ENCODE measurements around the gene LRFN3.

The LRFN3 gene

DNA sequence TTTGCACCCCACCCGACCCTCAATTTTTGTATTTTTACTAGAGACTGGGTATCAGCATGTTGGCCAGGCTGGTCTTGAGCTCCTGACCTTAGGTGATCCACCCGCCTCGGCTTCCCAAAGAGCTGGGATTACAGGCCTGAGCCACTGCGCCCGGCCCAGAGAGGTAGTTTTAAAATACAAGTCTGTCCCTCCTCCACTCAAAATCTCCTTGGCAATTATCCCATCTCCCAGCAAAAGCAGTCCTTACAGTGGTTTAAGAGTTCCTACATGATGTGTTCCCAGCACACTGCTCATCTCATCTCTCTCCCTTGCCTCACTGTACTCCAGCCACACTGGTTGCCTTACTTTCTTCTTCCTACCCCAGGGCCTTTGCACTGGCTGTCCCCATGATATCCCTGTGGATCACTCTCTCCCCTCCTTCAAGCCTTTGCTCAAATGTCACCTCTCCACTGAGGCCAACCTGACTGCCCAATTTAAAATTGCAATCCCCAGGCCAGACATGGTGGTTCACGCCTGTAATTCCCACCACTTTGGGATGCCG lies 24.3 kb downstream of the LRFN3 start:
- no peak overlapping the region for H3K23ac ChIP-seq (ENCODE audit: low read length in 2 of 2)
- H3K4me3 ChIP-seq (ENCODE audit: insufficient read depth in 1 of 2, low read depth in 1 of 2, low read length in 2 of 2) = no peak overlapping the region
- no peak overlapping the region for H3K4me2 ChIP-seq (ENCODE audit: low read length, poor library complexity, severe bottlenecking)
- DNase-seq = no peak
- no peak overlapping the region for H2BK120ac ChIP-seq (ENCODE audit: low read depth, low read length)
- H2BK12ac ChIP-seq (ENCODE audit: low read length in 2 of 2) = no peak overlapping the region
- no peak overlapping the region for H3K14ac ChIP-seq (ENCODE audit: low read length in 2 of 2)
- no peak overlapping the region for H2AFZ ChIP-seq (ENCODE audit: low read depth, low read length)
- H3K79me1 ChIP-seq (replicated peaks; ENCODE audit: low read length, poor library complexity, severe bottlenecking) = no peaks in the 10 kb centered on the region
- H4K8ac ChIP-seq (ENCODE audit: low read length) = no peak overlapping the region
- H2AK5ac ChIP-seq (ENCODE audit: low read length, severe bottlenecking) = no peak overlapping the region
- 86% methylated on average over 7 of the region's 7 CpGs for WGBS
- no peak overlapping the region for H3K18ac ChIP-seq (ENCODE audit: low read depth in 1 of 2, low read length in 2 of 2)
- no peak overlapping the region for H2BK5ac ChIP-seq (ENCODE audit: low read depth, low read length, poor library complexity, severe bottlenecking)
- H3K4ac ChIP-seq (ENCODE audit: low read depth in 1 of 2, low read length in 2 of 2) = no peak overlapping the region
- H4K91ac ChIP-seq (ENCODE audit: low read length) = no peak overlapping the region
- peaks cover 4% of the 10 kb centered on the region for H3K4me1 ChIP-seq (ENCODE audit: control insufficient read depth, insufficient read depth, low read depth, low read length)
- no peaks in the 10 kb centered on the region for H3K36me3 ChIP-seq (ENCODE audit: control insufficient read depth in 1 of 2, insufficient read depth in 2 of 2, low read depth in 1 of 2, low read length in 2 of 2)
- H3K9ac ChIP-seq (ENCODE audit: low read length) = no peak overlapping the region
- H3K27ac ChIP-seq (ENCODE audit: low read length, poor library complexity, severe bottlenecking) = no peak overlapping the region
- peaks cover 25 to 58% of the 10 kb centered on the region in 2 experiments for H3K27me3 ChIP-seq (ENCODE audit: control insufficient read depth in 1 of 2, insufficient read depth in 1 of 2, low read length in 2 of 2)
- H2BK15ac ChIP-seq (ENCODE audit: low read depth, poor library complexity, severe bottlenecking) = no peak overlapping the region
- H3K9me3 ChIP-seq (ENCODE audit: control insufficient read depth, low read length) = peaks cover 4% of the 10 kb centered on the region

DNA sequence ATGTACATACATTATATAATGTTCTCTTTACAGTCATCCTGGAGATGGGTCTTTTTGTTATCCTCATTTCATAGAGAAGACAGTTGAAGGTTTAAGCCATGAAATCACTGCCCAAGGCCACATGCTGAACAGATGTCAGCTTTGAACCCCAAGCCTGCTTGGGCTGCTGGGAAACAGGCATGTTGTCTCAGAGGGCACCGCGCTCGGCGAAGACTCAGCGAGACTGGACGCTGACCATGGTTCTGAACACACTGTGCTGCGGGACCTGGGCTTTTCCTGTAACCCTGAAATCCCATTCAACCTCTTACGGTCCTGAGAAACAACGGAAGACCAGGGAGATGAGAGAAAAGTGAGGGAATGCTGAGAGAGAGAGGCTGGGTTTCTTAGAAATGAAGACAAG lies 27.3 kb downstream of the LRFN3 start:
- 0% methylated on average over 6 of the region's 9 CpGs for WGBS
- Histone ChIP-seq H3K79me1 (replicated peaks; ENCODE audit: low read length, poor library complexity, severe bottlenecking) (no peaks in the 10 kb centered on the region), H3K14ac (ENCODE audit: low read length in 2 of 2) (no peak overlapping the region), H3K27ac (ENCODE audit: low read length, poor library complexity, severe bottlenecking) (no peak overlapping the region), H3K9me3 (ENCODE audit: control insufficient read depth, low read length) (no peaks in the 10 kb centered on the region), H2AK5ac (ENCODE audit: low read length, severe bottlenecking) (no peak overlapping the region), H2BK12ac (ENCODE audit: low read length in 2 of 2) (no peak overlapping the region), H4K91ac (ENCODE audit: low read length) (no peak overlapping the region), H2BK5ac (ENCODE audit: low read depth, low read length, poor library complexity, severe bottlenecking) (no peak overlapping the region), H2AFZ (ENCODE audit: low read depth, low read length) (no peak overlapping the region), H2BK120ac (ENCODE audit: low read depth, low read length) (no peak overlapping the region), H3K4ac (ENCODE audit: low read depth in 1 of 2, low read length in 2 of 2) (no peak overlapping the region), H4K8ac (ENCODE audit: low read length) (no peak overlapping the region), H3K4me2 (ENCODE audit: low read length, poor library complexity, severe bottlenecking) (no peak overlapping the region), H3K18ac (ENCODE audit: low read depth in 1 of 2, low read length in 2 of 2) (no peak overlapping the region), H3K4me3 (ENCODE audit: insufficient read depth in 1 of 2, low read depth in 1 of 2, low read length in 2 of 2) (no peak overlapping the region), H2BK15ac (ENCODE audit: low read depth, poor library complexity, severe bottlenecking) (no peak overlapping the region), H3K9ac (ENCODE audit: low read length) (no peak overlapping the region), H3K27me3 (ENCODE audit: control insufficient read depth in 1 of 2, insufficient read depth in 1 of 2, low read length in 2 of 2) (peaks cover 14 to 49% of the 10 kb centered on the region in 2 experiments), H3K23ac (ENCODE audit: low read length in 2 of 2) (no peak overlapping the region), H3K4me1 (ENCODE audit: control insufficient read depth, insufficient read depth, low read depth, low read length) (peaks cover 4% of the 10 kb centered on the region), H3K36me3 (ENCODE audit: control insufficient read depth in 1 of 2, insufficient read depth in 2 of 2, low read depth in 1 of 2, low read length in 2 of 2) (no peaks in the 10 kb centered on the region)
- peak; percentile 68 for DNase-seq

DNA sequence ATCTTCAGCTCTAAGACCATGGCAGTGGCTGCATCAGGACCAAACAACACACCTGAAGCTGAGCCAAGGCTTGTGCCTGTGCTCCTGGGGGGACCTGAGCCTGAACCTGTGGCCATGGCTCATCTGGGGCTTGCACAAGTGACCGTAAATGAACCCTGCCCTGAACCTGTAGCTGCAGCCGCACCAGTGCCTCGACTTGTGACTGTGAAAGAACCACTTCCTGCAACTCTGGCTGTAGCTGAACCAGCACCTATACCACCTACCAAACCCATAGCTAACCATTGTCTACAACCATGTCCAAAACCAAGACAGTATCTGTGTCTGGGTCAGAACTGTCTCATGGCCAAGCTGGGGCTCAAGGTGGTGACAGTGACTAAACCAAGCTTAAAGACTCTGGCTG lies 30.6 kb downstream of the LRFN3 start:
- H2BK120ac ChIP-seq (ENCODE audit: low read depth, low read length) = no peak overlapping the region
- no peak overlapping the region for H2BK15ac ChIP-seq (ENCODE audit: low read depth, poor library complexity, severe bottlenecking)
- no peak overlapping the region for H4K91ac ChIP-seq (ENCODE audit: low read length)
- no peak overlapping the region for H3K4me2 ChIP-seq (ENCODE audit: low read length, poor library complexity, severe bottlenecking)
- H3K4me1 ChIP-seq (ENCODE audit: control insufficient read depth, insufficient read depth, low read depth, low read length) = no peaks in the 10 kb centered on the region
- 84% methylated on average over 3 of the region's 3 CpGs for WGBS
- H2AFZ ChIP-seq (ENCODE audit: low read depth, low read length) = no peak overlapping the region
- no peak overlapping the region for H2AK5ac ChIP-seq (ENCODE audit: low read length, severe bottlenecking)
- peaks cover 7 to 22% of the 10 kb centered on the region in 2 experiments for H3K27me3 ChIP-seq (ENCODE audit: control insufficient read depth in 1 of 2, insufficient read depth in 1 of 2, low read length in 2 of 2)
- H4K8ac ChIP-seq (ENCODE audit: low read length) = no peak overlapping the region
- no peak overlapping the region for H2BK5ac ChIP-seq (ENCODE audit: low read depth, low read length, poor library complexity, severe bottlenecking)
- no peak overlapping the region for H3K4me3 ChIP-seq (ENCODE audit: insufficient read depth in 1 of 2, low read depth in 1 of 2, low read length in 2 of 2)
- no peaks in the 10 kb centered on the region for H3K36me3 ChIP-seq (ENCODE audit: control insufficient read depth in 1 of 2, insufficient read depth in 2 of 2, low read depth in 1 of 2, low read length in 2 of 2)
- H3K27ac ChIP-seq (ENCODE audit: low read length, poor library complexity, severe bottlenecking) = no peak overlapping the region
- no peak overlapping the region for H3K18ac ChIP-seq (ENCODE audit: low read depth in 1 of 2, low read length in 2 of 2)
- H3K9me3 ChIP-seq (ENCODE audit: control insufficient read depth, low read length) = no peaks in the 10 kb centered on the region
- no peaks in the 10 kb centered on the region for H3K79me1 ChIP-seq (replicated peaks; ENCODE audit: low read length, poor library complexity, severe bottlenecking)
- no peak overlapping the region for H3K4ac ChIP-seq (ENCODE audit: low read depth in 1 of 2, low read length in 2 of 2)
- H3K9ac ChIP-seq (ENCODE audit: low read length) = no peak overlapping the region
- no peak overlapping the region for H3K14ac ChIP-seq (ENCODE audit: low read length in 2 of 2)
- DNase-seq = no peak
- H3K23ac ChIP-seq (ENCODE audit: low read length in 2 of 2) = no peak overlapping the region
- no peak overlapping the region for H2BK12ac ChIP-seq (ENCODE audit: low read length in 2 of 2)

DNA sequence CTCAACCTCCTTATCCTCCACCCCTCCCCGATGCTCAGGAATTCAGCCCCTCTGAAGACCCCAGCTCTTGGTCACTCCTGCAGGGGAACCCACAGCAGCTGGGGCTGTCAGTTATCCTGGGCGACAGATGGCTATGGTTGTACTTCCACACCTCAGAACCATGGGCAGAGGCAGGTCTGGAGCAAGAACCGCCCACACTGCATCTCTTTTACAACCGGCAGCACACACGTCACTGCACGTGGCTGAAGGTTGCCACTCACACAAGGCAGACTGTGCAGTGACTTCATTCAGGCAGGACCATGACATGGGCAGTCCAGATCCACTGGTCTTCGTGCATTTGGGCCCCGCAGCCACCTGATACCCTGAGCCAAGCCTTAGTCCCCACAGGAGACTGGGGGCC lies 37.3 kb downstream of the LRFN3 start:
- Histone ChIP-seq H2BK15ac (ENCODE audit: low read depth, poor library complexity, severe bottlenecking) (no peak overlapping the region), H3K14ac (ENCODE audit: low read length in 2 of 2) (peak overlapping the region in 1 of 2 experiments; percentile 39), H4K91ac (ENCODE audit: low read length) (no peak overlapping the region), H2AFZ (ENCODE audit: low read depth, low read length) (no peak overlapping the region), H3K9ac (ENCODE audit: low read length) (no peak overlapping the region), H3K79me1 (replicated peaks; ENCODE audit: low read length, poor library complexity, severe bottlenecking) (no peaks in the 10 kb centered on the region), H4K8ac (ENCODE audit: low read length) (no peak overlapping the region), H3K23ac (ENCODE audit: low read length in 2 of 2) (no peak overlapping the region), H2BK12ac (ENCODE audit: low read length in 2 of 2) (no peak overlapping the region), H2BK120ac (ENCODE audit: low read depth, low read length) (no peak overlapping the region), H3K36me3 (ENCODE audit: control insufficient read depth in 1 of 2, insufficient read depth in 2 of 2, low read depth in 1 of 2, low read length in 2 of 2) (no peaks in the 10 kb centered on the region), H3K27me3 (ENCODE audit: control insufficient read depth in 1 of 2, insufficient read depth in 1 of 2, low read length in 2 of 2) (peaks cover 8 to 22% of the 10 kb centered on the region in 2 experiments), H3K27ac (ENCODE audit: low read length, poor library complexity, severe bottlenecking) (no peak overlapping the region), H3K4me3 (ENCODE audit: insufficient read depth in 1 of 2, low read depth in 1 of 2, low read length in 2 of 2) (no peak overlapping the region), H3K18ac (ENCODE audit: low read depth in 1 of 2, low read length in 2 of 2) (no peak overlapping the region), H3K4ac (ENCODE audit: low read depth in 1 of 2, low read length in 2 of 2) (no peak overlapping the region), H2BK5ac (ENCODE audit: low read depth, low read length, poor library complexity, severe bottlenecking) (no peak overlapping the region), H3K4me1 (ENCODE audit: control insufficient read depth, insufficient read depth, low read depth, low read length) (no peaks in the 10 kb centered on the region), H3K4me2 (ENCODE audit: low read length, poor library complexity, severe bottlenecking) (no peak overlapping the region), H2AK5ac (ENCODE audit: low read length, severe bottlenecking) (no peak overlapping the region), H3K9me3 (ENCODE audit: control insufficient read depth, low read length) (no peaks in the 10 kb centered on the region)
- WGBS = 50% methylated on average over 8 of the region's 8 CpGs
- DNase-seq = no peak
